HepG2 (cell line): Measurements from ENCODE around the gene COX14. TPM values are rescaled to one million over a fixed set of nuclear protein-coding genes. Genes with fewer than 3 reads are reported as not detected.

Source experiments
- CSRNP2 ChIP-seq: sonication (generic); formaldehyde crosslinking; conservative IDR thresholded peaks from 2 replicates; pipeline ENCODE4 v1.8.0; 2022; ENCODE audit warnings: low read depth, missing genetic modification reagents
- GLI4 ChIP-seq: sonication (generic); formaldehyde crosslinking; IDR thresholded peaks from 2 replicates; pipeline ENCODE4 v1.5.1; 2020; ENCODE audit warnings: missing genetic modification reagents, mild to moderate bottlenecking, moderate library complexity, borderline replicate concordance
- HOXA5 ChIP-seq: sonication (generic); formaldehyde crosslinking; IDR thresholded peaks from 2 replicates; pipeline ENCODE4 v1.4.0; 2020; ENCODE audit warnings: missing genetic modification reagents
- JDP2 ChIP-seq: sonication (generic); formaldehyde crosslinking; IDR thresholded peaks from 2 replicates; pipeline ENCODE4 v1.8.1; 2022; ENCODE audit warnings: missing genetic modification reagents, borderline replicate concordance
- KLF16 ChIP-seq, 2 experiments: sonication (generic) in 1 of 2; formaldehyde crosslinking in 1 of 2; IDR thresholded peaks; 2 replicates each; pipeline versions ENCODE4 v1.6.1 to v1.8.0; 2016 to 2023; ENCODE audit warnings: missing genetic modification reagents in 2 of 2, missing compliant biosample characterization in 1 of 2
- KLF9 ChIP-seq: IDR thresholded peaks from 2 replicates; pipeline ENCODE4 v1.6.1; 2016; ENCODE audit warnings: low read depth
- MXD4 ChIP-seq: IDR thresholded peaks from 2 replicates; pipeline ENCODE4 v1.6.1; 2016; ENCODE audit warnings: mild to moderate bottlenecking, missing biosample characterization, missing genetic modification reagents
- PATZ1 ChIP-seq: sonication (generic); formaldehyde crosslinking; IDR thresholded peaks from 2 replicates; pipeline ENCODE4 v1.4.0; 2020; ENCODE audit warnings: missing genetic modification reagents
- POLR2G ChIP-seq: fragments of 200-400 bp; formaldehyde crosslinking; IDR thresholded peaks from 2 replicates; pipeline ENCODE4 v1.6.1; 2018; ENCODE audit warnings: mild to moderate bottlenecking, low read depth, low read length, moderate library complexity
- SP5 ChIP-seq: IDR thresholded peaks from 2 replicates; pipeline ENCODE4 v1.6.1; 2016; ENCODE audit warnings: low read depth, borderline replicate concordance
- STAG1 ChIP-seq: sonication (generic); formaldehyde crosslinking; IDR thresholded peaks from 2 replicates; pipeline ENCODE4 v1.4.0; 2020; ENCODE audit warnings: missing genetic modification reagents
- UBTF ChIP-seq: sonication (generic); formaldehyde crosslinking; IDR thresholded peaks from 2 replicates; pipeline ENCODE4 v1.4.0; 2020; ENCODE audit warnings: mild to moderate bottlenecking, missing genetic modification reagents
- YY1 ChIP-seq: IDR thresholded peaks from 2 replicates; pipeline ENCODE4 v1.6.1; 2011; ENCODE audit warnings: low read length, low read depth, moderate library complexity, mild to moderate bottlenecking; ENCODE audit not compliant: insufficient read depth, insufficient replicate concordance
- ZNF770 ChIP-seq: sonication (generic); formaldehyde crosslinking; IDR thresholded peaks from 2 replicates; pipeline ENCODE4 v1.5.0; 2020; ENCODE audit warnings: mild to moderate bottlenecking, missing genetic modification reagents
- polyA plus RNA-seq, 8 experiments: library from polyadenylated mRNA; depleted of rRNA in 3 of 8; stranded (reverse) in 7 of 8; unstranded in 1 of 8; fragments of >200 nt; fragmentation: Illumina TruSeq in 4 of 8; extraction: Trizol in 4 of 8; gene quantifications; 2 replicates each; pipeline versions ENCODE4 v1.2.1 to v1.2.3, GENCODE V29; 2011 to 2016; ENCODE audit warnings: low read depth in 4 of 8, missing spikeins in 1 of 8, mixed read lengths in 1 of 8; ENCODE audit not compliant: insufficient read depth in 1 of 8
- total RNA-seq, 5 experiments: library from RNA; depleted of rRNA; stranded (reverse); fragments of >200 nt; fragmentation: Illumina TruSeq; extraction: Trizol; gene quantifications; 2 replicates each; pipeline ENCODE4 v1.2.3, GENCODE V29; 2016; ENCODE audit warnings: low read depth in 1 of 5
- TF ChIP-seq, protein P1 (sequence below): sonication (generic); formaldehyde crosslinking; IDR thresholded peaks from 2 replicates; pipeline ENCODE4 v1.5.0; 2020; ENCODE audit warnings: mild to moderate bottlenecking, missing genetic modification reagents
- TF ChIP-seq, protein P2 (sequence below): IDR thresholded peaks from 2 replicates; pipeline ENCODE4 v1.6.1; 2016; ENCODE audit warnings: missing genetic modification reagents, missing compliant biosample characterization
- TF ChIP-seq, protein P3 (sequence below): sonication (generic); formaldehyde crosslinking; IDR thresholded peaks from 2 replicates; pipeline ENCODE4 v1.4.0; 2020; ENCODE audit warnings: mild to moderate bottlenecking, missing genetic modification reagents

Gene COX14
- total and polyA plus RNA-seq, 2 of the 13 experiments (the other 11 are each of a cell fraction or from before 2014, with no cell fraction given): 53.0 to 71.6 TPM

GRCh38 chr12:50103767-50104321, 8.2 kb upstream of the COX14 start, which contains the start of gene GPD1 (continued):
- TF ChIP-seq, protein P1, sequence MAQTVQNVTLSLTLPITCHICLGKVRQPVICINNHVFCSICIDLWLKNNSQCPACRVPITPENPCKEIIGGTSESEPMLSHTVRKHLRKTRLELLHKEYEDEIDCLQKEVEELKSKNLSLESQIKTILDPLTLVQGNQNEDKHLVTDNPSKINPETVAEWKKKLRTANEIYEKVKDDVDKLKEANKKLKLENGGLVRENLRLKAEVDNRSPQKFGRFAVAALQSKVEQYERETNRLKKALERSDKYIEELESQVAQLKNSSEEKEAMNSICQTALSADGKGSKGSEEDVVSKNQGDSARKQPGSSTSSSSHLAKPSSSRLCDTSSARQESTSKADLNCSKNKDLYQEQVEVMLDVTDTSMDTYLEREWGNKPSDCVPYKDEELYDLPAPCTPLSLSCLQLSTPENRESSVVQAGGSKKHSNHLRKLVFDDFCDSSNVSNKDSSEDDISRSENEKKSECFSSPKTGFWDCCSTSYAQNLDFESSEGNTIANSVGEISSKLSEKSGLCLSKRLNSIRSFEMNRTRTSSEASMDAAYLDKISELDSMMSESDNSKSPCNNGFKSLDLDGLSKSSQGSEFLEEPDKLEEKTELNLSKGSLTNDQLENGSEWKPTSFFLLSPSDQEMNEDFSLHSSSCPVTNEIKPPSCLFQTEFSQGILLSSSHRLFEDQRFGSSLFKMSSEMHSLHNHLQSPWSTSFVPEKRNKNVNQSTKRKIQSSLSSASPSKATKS (CRISPR knock-in tag): no peak
- TF ChIP-seq KLF9 (CRISPR knock-in tag) (0 out of 2 replicates have a peak, but pooled peaks have one; percentile 2), CSRNP2 (CRISPR knock-in tag) (no peak), HOXA5 (peak; percentile 37; the same call in 1 of the 2 replicates), JDP2 (CRISPR knock-in tag) (no peak), YY1 (no peak), POLR2G (peak; percentile 85), UBTF (CRISPR knock-in tag) (no peak), MXD4 (CRISPR knock-in tag) (peak; percentile 98), GLI4 (no peak), KLF16 (CRISPR knock-in tag; IDR thresholded peaks at IDR 0.05) (peak; percentile 23 to 87; a peak in 2 of 4 replicates), SP5 (CRISPR knock-in tag) (peak; percentile 16; the same call in 1 of the 2 replicates), PATZ1 (peak; percentile 70), STAG1 (CRISPR knock-in tag) (0 out of 2 replicates have a peak, but pooled peaks have one; percentile 3), ZNF770 (CRISPR knock-in tag) (0 out of 2 replicates have a peak, but pooled peaks have one; percentile 14)
- TF ChIP-seq, protein P2, sequence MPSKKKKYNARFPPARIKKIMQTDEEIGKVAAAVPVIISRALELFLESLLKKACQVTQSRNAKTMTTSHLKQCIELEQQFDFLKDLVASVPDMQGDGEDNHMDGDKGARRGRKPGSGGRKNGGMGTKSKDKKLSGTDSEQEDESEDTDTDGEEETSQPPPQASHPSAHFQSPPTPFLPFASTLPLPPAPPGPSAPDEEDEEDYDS (CRISPR knock-in tag): peak; percentile 82
- TF ChIP-seq, protein P3, sequence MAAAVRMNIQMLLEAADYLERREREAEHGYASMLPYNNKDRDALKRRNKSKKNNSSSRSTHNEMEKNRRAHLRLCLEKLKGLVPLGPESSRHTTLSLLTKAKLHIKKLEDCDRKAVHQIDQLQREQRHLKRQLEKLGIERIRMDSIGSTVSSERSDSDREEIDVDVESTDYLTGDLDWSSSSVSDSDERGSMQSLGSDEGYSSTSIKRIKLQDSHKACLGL (CRISPR knock-in tag): peak; percentile 86; the same call in 1 of the 2 replicates
